Colonic mucosa (tissue), 4 donors: ENCODE data around the gene MOXD1. TPM values are rescaled to one million over a fixed set of nuclear protein-coding genes. Genes with fewer than 3 reads are reported as not detected.

ENCODE experiments used
- DNase-seq: peaks from one replicate; pipeline ENCODE4 v3.0.0-alpha.2; 2020
- H3K27ac ChIP-seq: fragments of 200-600 bp; one replicate; pipeline ENCODE4 v1.8.0; 2021
- H3K27me3 ChIP-seq: fragments of 200-600 bp; one replicate; pipeline ENCODE4 v1.8.0; 2021
- H3K36me3 ChIP-seq: fragments of 200-600 bp; one replicate; pipeline ENCODE4 v1.8.0; 2021
- H3K4me1 ChIP-seq: fragments of 200-600 bp; one replicate; pipeline ENCODE4 v1.8.0; 2021; ENCODE audit warnings: mild to moderate bottlenecking
- H3K4me3 ChIP-seq: fragments of 200-600 bp; one replicate; pipeline ENCODE4 v1.8.0; 2021
- H3K9ac ChIP-seq, 2 donors: one replicate each; pipeline ENCODE4 v1.7.0; 2013; ENCODE audit warnings: control low read depth in 2 of 2, low read depth in 2 of 2, low read length in 2 of 2
- H3K9me3 ChIP-seq: fragments of 200-600 bp; one replicate; pipeline ENCODE4 v1.8.0; 2021
- intact Hi-C: fragments of 100-400 bp; cut with DNase I; formaldehyde crosslinking; loops from one replicate; pipeline ENCODE4 v1.14.1; 2022
- total RNA-seq, 2 donors: library from RNA; stranded (reverse); fragmentation: NEBNext Ultra II Directional in 1 of 2; extraction: Animal tissue kit (Norgen Biotek cat#: 25700) in 1 of 2; gene quantifications; one replicate each; pipeline ENCODE4 v1.2.1, GENCODE V29; 2021
- TF ChIP-seq, protein P1 (sequence below): fragments of 200-600 bp; IDR thresholded peaks from one replicate; pipeline ENCODE4 v1.8.0; 2022; ENCODE audit warnings: antibody characterized with exemption, mild to moderate bottlenecking
- donor health status: healthy.
- donor health status: DM: no; HTN: no; CAD: no.
- donor health status: DM: no; HTN: no; CAD: no.

The MOXD1 gene
- total RNA-seq, 2 donors from 2014 or later: 2.3 to 5.6 TPM

DNA sequence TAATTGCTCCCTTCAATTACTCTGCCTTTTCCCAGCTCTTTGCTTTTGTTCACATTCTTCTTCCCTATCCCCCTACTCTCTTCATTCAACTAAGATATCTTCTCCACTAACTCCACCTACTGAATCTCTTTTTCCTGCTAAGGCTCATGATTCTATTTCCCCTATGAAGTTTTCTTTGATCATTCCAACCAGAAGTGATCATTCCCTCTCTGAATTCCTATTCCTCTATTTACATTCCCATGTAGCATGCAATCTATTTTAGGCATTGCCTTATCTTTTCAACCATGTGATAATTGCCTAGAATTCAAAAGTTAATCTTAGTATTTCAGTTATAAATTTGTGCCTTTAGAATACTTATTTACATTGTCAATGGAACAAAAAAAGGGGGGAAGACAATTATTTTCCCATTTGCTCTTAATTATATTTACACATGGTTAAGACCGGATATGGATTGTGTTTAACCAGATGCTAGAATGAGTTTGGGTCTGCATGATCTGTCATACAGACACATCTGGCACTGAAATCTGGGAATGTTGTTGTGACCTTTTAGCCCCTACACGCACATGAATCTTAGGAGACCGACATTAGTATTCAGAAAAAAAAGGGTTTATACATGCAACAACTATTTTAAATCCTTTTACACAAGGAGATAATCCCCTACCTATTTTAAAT, 20.8 kb downstream of the MOXD1 start:
- Histone ChIP-seq H3K4me3 (no peak overlapping the region), H3K9me3 (no peaks in the 10 kb centered on the region), H3K27ac (no peak overlapping the region), H3K27me3 (no peaks in the 10 kb centered on the region), H3K9ac (no peak overlapping the region), H3K4me1 (no peaks in the 10 kb centered on the region), H3K36me3 (no peaks in the 10 kb centered on the region)
- intact Hi-C loops: no loop called here
- TF ChIP-seq, protein P1, sequence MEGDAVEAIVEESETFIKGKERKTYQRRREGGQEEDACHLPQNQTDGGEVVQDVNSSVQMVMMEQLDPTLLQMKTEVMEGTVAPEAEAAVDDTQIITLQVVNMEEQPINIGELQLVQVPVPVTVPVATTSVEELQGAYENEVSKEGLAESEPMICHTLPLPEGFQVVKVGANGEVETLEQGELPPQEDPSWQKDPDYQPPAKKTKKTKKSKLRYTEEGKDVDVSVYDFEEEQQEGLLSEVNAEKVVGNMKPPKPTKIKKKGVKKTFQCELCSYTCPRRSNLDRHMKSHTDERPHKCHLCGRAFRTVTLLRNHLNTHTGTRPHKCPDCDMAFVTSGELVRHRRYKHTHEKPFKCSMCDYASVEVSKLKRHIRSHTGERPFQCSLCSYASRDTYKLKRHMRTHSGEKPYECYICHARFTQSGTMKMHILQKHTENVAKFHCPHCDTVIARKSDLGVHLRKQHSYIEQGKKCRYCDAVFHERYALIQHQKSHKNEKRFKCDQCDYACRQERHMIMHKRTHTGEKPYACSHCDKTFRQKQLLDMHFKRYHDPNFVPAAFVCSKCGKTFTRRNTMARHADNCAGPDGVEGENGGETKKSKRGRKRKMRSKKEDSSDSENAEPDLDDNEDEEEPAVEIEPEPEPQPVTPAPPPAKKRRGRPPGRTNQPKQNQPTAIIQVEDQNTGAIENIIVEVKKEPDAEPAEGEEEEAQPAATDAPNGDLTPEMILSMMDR: no peak
- DNase-seq: no peak

DNA sequence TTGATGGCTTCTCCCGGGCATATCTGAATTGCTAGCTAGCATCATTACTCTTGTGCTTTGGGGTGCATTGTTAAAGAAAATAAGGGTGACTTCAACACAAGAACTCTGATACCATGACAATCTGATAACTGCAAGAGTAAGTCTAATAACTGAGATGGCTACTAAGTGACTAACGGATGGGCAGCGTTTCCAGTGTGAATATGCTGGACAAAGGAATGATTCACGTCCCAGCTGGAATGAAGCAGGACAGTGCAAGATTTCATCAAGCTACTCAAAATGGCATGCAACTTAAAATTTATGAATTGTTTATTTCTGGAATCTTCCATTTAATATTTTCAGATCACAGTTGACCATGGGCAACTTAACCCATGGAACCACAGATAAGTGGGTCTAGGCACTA, 31.7 kb downstream of the MOXD1 start:
- H3K27ac ChIP-seq: no peak overlapping the region
- no peaks in the 10 kb centered on the region for H3K4me1 ChIP-seq
- intact Hi-C loops: no loop called here
- H3K4me3 ChIP-seq: no peak overlapping the region
- no peaks in the 10 kb centered on the region for H3K27me3 ChIP-seq
- H3K9me3 ChIP-seq: no peaks in the 10 kb centered on the region
- no peaks in the 10 kb centered on the region for H3K36me3 ChIP-seq
- TF ChIP-seq, protein P1: no peak
- H3K9ac ChIP-seq: no peak overlapping the region
- no peak for DNase-seq

DNA sequence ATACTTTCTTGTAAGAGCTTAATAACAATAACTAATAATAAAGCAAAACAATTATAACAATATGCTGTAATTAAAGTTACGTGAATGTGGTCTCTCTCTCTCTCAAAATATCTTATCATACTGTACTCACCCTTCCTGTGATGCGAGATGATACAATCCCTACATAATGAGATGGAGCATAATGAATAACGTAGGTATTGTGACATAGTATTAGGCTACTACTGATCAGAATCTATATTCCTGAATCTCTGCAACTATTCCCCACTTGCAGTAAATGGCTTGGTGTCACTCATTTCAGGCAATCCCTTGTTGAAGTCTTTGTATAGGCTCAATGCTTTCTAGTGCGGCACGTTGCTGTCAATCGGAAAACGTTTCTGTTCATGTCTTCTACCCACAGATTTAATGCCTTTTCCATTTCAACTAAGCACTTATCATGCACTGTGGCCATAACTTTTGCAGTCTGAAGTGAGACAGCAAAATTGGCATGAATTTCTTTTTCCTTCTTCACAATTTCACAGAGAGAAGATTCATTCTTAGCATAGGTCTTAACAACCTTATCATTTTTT, 32.3 kb downstream of the MOXD1 start:
- intact Hi-C loops: no loop called here
- no peak for DNase-seq
- no peaks in the 10 kb centered on the region for H3K36me3 ChIP-seq
- H3K27me3 ChIP-seq: no peaks in the 10 kb centered on the region
- H3K4me1 ChIP-seq: no peaks in the 10 kb centered on the region
- no peak overlapping the region for H3K4me3 ChIP-seq
- no peak overlapping the region for H3K27ac ChIP-seq
- H3K9me3 ChIP-seq: no peaks in the 10 kb centered on the region
- no peak overlapping the region for H3K9ac ChIP-seq
- TF ChIP-seq, protein P1: no peak

DNA sequence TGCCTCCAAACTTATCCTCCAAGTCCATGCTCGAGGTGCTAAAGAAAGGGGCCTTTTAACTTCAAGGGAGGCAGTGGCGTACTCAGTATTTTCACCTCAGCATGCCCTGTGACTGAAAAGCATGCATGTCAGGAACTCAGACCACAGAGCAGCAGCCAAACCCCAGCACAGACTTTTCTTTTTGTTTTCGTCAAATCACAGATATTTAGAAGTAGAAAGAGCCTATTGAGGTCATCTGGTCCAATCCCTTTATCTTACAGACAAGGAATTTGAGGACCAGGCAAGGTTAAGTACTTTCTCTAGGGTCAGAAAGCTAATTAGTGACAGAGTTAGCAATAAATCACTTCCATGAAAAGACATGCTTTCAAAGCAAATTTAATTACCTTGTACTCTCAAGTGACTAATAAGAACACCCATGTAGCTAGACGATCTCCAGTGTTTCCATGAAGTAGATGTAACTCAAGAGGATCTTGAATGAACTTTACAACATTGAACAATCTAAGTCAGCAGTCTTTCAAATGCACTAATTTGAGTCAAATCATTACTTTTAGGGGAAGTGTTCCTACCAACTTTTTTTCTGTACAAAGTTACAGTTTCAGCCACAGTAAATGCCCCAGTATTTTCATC, 35.9 kb downstream of the MOXD1 start:
- Histone ChIP-seq H3K36me3 (no peaks in the 10 kb centered on the region), H3K27ac (no peak overlapping the region)

DNA sequence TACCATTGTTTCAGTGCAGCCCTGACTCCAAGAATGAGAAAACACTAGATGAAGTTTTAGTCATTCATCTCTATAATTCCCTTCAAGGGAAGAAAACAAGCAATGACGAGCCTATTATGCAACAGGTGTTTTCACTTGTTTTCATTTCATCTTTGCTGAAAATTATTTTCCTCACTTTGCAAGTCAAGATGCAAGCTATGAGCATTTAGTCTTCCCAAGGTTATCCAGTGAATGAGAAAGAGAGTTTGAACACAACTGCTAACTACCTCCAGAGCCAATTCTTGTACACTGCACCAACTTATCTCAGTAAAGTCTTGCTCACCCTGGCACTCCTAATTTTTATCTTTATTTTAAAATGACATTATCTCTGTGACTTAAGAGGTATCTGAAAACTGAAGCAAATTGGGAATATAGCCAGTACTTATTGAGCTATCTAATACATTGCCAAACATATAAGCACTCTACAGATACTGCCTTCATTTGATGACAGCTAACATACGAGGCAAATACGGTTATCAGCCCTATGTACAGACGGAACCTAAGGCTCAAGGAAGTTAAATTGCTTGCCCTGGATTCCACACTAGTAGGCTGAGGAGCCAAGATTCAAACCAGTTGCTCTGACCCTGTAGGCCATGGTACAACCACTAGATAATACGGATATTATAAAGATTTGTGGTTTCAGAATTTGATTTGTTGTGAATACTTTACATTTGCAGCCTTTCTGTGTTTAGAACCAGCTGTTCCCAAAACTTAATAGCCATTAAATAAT, 36.8 kb downstream of the MOXD1 start:
- TF ChIP-seq, protein P1: no peak

More for the DNA sequence above, 35.9 kb downstream of the MOXD1 start:
- TF ChIP-seq, protein P1: no peak
- no peaks in the 10 kb centered on the region for H3K9me3 ChIP-seq
- H3K27me3 ChIP-seq: no peaks in the 10 kb centered on the region
- no peak overlapping the region for H3K9ac ChIP-seq
- no peaks in the 10 kb centered on the region for H3K4me1 ChIP-seq
- intact Hi-C loops: no loop called here
- no peak for DNase-seq
- no peak overlapping the region for H3K4me3 ChIP-seq

More for the DNA sequence above, 36.8 kb downstream of the MOXD1 start:
- intact Hi-C loops: no loop called here
- Histone ChIP-seq H3K36me3 (no peaks in the 10 kb centered on the region), H3K4me3 (no peak overlapping the region), H3K27ac (no peak overlapping the region), H3K27me3 (no peaks in the 10 kb centered on the region), H3K9me3 (no peaks in the 10 kb centered on the region), H3K4me1 (no peaks in the 10 kb centered on the region), H3K9ac (no peak overlapping the region)
- no peak for DNase-seq
